NCI-H526 (cell line): ENCODE measurements around the gene WNT2.
"Not testable (repeated sequence)": the region's sequence is repeated elsewhere in the genome, so short reads cannot be mapped to it uniquely, and the experiment has no call there.

Experiments used
- DNase-seq, 2 experiments: peaks; one replicate each; lab custom pipeline; 2025; lab: John Stamatoyannopoulos, UW

WNT2 gene

DNA sequence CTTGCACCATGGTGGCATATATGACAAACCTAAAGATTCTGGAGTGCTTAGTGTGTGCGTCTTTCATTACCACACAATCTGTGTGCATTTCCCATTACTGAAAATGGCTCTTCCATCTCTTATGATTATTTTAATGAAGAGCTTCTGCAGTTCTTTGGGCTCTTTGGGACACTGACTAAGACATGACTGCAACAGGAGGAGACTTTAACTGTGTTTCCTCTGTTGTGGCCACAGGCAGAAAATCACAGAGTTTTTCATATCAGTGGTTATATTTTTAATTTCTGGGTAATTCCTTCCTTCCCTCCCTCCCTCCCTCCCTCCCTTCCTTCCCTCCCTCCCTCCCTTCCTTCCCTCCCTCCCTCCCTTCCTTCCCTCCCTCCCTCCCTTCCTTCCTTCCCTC lies 58.1 kb downstream of the WNT2 start:
- no peak for DNase-seq

DNA sequence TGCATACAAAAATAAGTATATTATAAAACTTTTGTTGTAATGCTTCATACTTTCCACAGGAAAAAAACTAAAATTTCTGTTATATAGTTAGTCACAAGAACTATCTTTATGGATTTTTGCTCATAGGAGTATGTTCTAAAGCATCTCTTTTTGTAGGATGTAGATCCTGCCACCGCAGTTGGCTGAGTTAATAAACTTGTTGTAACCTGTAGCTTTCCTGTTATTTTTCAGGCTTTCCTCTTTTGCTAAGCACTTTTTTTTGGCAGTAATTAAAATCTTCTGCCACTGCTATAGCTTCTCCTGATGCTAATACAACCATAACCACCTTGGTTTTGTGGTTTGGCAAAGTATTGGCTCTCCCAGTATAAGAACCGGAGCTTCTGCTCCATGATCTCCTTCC lies 60.3 kb downstream of the WNT2 start:
- DNase-seq, result no peak

DNA sequence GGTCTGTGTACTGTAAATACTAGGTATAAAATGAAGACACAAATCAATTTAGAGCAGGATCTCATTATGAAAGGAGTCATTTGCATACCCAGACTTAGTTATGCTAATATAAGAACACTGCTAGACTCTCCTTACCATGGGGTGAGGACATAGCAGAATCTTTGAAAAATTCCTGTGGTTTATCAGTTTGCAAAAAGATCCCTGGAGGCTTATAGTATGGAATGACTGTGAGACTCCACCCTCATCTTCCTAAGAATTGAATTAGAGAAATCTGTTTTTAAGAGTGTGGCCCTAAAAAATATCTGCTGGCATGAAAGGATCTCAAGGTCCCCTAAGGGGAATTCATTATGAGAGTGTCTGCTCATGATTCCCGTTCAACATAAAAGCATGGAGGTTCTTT lies 63.2 kb downstream of the WNT2 start:
- DNase-seq, result no peak

DNA sequence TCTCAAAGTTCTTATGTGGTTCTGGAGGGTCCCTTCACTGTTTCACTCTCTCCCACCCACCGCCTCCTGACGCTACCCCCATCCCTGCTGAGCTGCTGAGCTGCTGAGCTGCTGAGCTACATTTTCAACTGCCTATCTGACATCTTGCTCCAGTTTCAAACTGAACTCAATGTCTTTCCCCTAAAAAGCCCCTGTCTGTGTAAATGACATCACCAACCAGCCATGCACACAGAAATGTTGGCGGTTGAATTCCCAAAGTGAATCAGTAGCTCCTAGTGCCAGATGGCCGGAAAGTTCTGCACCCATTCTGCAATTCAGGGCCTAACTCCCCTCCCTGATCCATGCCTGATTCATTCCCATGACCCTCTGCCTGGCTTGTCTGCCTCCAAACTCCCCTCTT lies 71.2 kb downstream of the WNT2 start:
- no peak for DNase-seq

DNA sequence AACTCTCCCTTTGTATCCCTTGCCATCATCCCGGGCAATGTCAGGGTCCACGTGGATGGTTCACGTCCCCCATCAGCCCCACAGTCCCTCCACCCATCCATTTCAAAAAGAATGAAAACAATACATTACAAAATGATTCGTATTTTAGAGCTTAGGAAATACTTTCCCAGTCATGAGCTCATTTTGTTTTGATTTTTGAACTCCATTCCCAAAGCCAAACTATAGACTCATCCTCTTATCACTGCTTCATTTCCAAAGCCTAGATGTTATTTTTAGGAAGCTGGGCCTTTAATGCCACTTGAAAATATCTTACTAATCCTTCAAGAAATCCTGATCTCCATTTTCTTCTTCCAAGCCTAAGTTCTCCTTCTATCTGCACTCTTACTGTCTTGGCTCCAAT lies 72.1 kb downstream of the WNT2 start:
- DNase-seq, result no peak

DNA sequence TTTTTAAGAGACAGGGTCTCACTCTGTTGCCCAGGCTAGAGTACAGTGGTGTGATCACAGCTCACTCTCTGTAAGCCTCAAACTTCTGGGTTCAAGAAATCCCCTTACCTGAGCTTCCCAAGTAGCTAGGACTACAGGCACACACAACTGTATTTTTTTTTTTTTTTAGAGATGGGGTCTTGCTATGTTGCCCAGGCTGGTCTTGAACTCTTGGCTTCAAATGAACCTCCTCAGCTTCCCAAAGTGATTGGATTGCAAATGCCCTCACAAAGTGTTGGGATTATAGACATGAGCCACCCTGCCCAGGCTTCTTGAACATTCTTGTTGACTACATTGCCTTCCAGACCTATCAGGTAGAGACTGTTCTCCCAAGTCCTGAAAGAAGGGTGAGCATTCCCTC lies 72.6 kb downstream of the WNT2 start:
- no peak for DNase-seq

DNA sequence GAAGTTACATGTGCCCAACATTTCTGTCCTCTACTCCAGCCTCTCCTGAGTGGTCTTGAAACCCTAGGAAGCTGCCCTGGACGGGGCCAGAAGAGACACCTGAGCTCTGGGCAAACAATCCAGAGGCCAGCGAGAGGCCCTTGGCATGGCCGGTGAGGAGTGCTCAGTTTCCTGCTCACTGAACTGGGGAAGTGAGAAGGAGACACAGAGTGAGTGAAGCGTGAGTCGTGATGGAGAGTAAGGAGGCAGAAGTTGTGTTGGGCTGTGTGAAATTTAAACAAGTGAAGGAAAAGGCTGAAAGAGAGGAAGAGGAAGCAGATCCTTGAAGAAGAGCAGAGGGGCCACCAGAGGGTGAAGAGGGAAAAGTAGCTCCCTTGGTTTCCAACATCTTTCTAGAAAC lies 73.2 kb downstream of the WNT2 start:
- no peak for DNase-seq

DNA sequence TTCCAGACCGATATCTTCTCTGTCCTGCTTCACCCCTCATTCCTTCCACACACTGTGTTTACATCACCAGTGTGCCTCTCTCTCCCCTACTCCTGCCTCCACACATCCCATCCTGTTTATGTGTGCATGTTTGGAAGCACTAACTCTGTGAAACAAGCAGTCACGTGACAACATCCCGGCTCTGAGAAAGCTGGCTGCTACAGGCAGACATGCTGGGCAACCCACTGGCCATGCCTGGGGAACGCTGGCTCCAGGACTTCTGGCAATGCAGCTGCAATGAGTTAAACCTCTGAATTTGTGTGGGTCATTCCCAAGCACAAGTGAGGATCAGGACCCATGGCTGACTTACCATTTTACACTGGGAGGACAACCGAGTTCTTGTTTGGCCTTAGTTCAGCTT lies 74.0 kb downstream of the WNT2 start:
- no peak for DNase-seq

DNA sequence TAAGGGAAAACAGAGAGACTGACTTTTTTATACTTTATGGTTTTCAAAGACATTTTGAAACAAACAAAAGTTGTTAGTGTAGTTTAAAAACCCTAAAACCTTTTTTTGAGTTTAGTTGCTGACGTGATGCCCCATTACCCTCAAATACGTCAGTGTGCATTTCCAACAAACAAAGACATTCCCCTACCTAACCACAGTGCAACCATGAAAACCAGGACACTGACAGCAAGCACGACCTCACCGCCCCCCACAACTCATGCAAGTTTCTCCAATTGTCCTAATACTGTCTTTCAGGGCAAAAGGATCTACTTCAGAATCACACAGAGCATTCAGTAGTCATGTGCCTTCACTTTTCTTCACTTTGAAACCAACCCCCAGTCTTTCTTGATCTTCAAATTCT lies 75.0 kb downstream of the WNT2 start:
- DNase-seq, result no peak

DNA sequence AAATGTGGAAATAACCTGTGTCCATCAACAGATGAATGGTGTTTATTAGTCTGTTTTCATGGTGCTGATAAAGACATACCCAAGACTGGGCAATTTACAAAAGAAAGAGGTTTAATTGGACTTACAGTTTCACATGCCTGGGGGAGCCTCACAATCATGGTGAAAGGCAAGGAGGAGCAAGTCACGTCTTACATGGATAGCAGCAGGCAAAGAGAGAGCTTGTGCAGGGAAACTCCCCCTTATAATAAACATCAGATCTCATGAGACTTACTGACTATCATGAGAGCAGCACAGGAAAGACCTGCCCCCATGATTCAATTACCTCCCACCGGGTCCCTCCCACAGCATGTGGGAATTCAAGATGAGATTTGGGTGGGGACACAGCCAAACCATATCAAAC lies 77.2 kb downstream of the WNT2 start:
- DNase-seq, result not testable (repeated sequence)

DNA sequence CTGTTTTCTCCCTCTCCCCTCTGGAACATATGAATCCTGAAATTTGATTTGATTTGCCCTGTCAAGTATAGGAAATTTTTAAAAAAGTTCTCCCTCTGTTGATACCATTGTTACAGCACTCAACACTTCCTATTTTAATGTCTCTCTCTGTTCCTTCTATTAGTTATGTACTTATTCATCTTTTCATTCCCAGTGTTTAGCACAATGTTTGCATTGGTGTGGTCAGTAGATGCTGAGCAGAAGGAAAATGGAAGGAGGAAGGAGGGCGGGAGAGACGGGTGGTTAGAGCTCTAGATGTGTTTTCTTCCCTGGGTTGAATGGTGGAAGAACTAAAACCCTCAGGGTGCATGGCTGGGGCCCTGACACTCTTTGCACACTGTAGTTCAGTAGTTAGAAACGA lies 79.5 kb downstream of the WNT2 start:
- no peak for DNase-seq

DNA sequence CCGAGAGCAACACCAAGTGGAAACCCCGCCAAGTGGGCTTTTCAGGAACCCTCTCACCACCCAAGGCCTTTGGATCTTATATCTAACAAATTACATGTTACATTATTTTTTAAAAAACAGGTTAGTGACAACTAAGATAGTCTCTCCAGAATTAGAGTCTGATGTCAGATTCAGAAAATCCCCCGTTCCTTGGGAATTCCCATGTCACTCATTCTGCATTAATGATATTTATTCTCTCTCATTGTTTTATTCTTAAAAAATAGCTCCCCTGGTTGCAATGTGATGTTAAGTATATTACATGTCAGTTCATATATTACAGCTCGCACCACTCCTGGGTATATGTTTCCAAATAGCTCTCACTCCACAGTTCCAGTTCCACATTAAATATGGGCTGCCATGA lies 81.8 kb downstream of the WNT2 start:
- no peak for DNase-seq

DNA sequence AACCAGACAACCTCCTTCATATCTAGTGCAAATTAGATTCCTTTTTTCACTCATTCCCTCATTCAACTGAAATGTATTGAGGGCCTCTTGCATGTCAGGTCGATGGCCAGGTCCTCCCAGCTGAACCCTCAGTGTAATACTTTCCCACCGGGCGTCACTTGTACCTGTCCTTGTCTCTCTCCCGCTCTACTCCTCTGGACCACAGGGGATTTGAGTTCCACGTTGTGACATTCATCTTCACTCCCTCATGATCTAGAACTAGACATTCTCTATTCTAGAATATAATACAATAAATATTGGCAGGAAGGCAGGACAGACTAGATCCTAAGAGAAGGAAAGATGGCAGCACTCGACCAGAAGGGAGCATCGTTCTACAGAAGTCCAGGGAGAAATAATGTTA lies 83.9 kb downstream of the WNT2 start:
- no peak for DNase-seq

DNA sequence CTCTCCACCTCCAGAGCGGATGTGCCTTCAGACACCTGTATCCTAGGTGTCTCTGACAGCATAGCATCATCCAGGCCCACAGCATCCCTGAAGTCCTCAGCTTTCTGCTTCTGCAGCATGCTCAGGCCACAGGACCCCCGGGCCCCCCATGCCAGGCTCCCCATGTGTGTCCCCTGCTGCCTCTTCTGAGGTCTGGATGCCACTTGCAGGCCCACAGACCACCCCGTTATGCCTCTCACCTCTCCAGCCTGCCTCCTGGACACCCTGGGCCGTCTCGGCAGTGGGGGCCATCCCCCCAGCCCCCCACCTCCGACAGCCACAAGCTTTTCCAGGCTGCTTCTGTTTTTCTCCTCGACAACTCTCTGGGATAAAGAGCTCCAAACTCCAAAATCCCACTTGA lies 84.4 kb downstream of the WNT2 start:
- no peak for DNase-seq

DNA sequence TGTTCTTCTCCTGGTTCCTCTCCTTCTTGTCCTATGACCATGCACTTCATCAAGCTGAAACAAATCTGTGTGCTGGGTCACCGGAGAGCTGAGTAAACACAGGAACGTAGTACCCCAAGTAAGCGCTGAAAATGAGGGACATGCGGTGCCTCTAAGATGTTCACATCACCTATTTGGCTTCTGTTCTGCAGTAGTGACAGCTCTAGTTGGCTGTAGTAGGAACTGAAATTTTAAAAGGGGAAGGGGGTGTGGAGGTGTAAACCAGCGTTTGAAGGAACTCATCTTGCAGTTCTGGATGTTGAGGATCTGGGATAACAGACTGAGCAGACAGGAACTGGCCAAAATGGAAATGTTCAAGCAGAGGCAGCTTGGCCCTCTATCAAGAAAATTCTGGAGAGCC lies 85.2 kb downstream of the WNT2 start:
- no peak for DNase-seq

DNA sequence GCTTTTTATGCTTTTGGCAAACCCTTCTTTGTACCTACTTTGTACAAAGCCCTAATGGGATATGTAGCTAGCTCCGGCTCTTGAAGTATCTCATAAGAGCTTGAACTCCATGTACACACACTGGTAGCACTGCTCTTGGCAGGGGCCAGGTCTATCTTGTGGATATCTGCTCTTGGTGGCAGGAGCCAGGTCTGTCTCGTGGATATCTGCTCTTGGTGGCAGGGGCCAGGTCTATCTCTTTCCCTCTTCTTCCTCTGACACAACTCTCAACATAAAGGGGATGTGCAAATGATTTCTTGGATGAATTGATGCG lies 91.9 kb downstream of the WNT2 start:
- no peak for DNase-seq

DNA sequence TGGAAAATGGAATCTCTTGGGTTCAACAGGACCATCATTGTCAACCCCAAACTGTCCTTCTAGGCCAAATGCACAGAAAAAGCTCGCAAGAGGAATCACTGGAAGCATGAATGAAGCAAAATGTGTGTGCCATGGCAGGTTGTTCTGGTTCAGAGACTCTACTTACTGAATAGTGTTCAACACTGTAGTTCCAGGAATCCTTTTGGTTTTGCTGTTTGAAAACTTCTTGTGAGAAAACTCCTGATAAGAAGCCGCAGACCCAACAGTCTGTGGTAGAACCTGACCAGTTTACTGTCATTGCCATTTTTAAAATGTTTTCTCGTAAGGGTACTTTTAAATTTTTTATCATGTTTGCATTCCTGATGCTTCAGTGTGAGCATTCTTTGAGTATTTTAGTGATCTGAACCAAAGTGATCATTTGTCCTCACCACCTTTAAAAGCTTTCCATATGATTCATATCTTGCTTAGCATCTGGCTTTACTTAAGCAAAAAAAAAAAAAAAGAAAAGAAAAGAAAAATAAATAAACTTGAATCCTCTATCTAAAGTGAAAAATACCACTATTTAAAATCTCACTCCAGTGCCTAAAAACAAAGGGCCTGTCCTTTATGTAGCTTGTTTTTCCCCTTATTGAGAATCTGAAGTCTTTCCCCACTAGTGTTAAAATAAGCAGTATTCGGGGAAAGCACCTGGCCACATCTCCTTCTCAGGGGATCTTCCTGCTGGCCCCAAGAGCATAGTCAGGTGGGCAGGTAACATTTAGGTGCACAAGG lies 92.4 kb downstream of the WNT2 start:
- no peak for DNase-seq

DNA sequence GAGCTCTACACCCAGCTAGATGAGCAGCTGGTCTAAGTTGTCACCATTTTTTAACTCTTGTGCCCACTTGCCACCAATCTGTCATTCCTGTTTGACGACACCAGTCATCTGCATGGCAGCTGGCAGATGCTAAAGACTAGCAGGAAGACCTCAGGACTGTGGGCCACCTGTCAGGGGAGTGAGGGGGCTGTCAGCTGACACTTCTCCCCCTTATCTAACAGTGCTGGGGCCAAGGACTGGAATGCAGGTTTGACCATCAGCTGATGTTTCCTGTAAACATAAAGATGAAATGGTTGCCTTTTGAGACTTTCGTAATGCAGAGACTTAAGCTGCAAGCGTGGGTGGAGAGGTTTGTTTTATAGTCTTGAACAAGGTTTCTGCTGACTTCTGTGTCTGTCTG lies 93.5 kb downstream of the WNT2 start:
- DNase-seq, result no peak

DNA sequence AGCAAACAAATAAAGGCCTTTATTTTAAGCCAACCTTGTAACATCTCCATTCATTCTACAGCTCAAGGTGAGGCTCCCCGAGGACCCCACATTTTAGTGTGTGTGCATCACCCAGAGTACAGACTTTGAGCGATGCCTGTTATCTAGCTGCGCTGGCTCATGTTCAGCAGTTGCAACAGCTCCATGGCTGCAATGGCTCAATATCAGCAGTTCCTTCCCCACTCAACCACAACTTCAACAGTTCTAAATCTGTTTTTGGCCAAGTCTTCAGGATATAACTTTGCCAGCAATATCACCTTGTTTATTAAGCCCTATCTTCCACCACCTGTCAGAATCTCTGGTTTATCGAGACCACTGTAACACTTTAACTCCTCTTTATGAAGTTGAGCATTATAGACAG lies 95.8 kb downstream of the WNT2 start:
- no peak for DNase-seq

DNA sequence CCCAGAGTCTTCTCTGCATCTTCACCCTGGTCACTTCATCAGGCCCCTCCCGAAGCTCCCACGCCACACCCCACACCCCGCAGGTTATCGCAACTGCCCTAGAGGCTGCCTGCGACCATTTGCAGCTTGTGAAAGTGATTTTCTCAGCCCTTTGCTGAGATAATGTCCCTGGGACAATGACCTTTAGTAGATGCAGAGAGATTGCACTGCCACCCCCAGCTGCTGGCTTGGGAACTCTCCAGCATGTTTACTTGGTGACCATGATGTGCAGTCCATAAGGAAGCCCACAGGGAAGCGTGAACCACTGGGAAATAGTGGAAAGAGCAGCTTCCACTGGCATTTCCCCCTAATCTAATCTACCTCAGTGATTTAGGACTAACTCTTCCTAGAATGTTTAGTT lies 97.3 kb downstream of the WNT2 start:
- no peak for DNase-seq
